Activated T-helper 17 cell treated with anti-CD3 and anti-CD28 coated beads, Interleukin-2, amount 50 U/mL, for 72 hours (primary cell): ENCODE measurements around the gene RPS6KA2. TPM values are rescaled to one million over a fixed set of nuclear protein-coding genes. Genes with fewer than 3 reads are reported as not detected.
"Not testable (repeated sequence)": the region's sequence is repeated elsewhere in the genome, so short reads cannot be mapped to it uniquely, and the experiment has no call there.

ENCODE experiments used
- ATAC-seq: fragments of 150-1000 bp; cut with Tn5 transposase; replicated peaks from 2 replicates; pipeline ENCODE4 v1.10.0; 2021; ENCODE audit warnings: mild to moderate bottlenecking, moderate library complexity
- H3K27ac Mint-ChIP-seq: one replicate; pipeline ENCODE4 v1.8.0; 2022; ENCODE audit warnings: mixed read lengths
- H3K27me3 Mint-ChIP-seq: one replicate; pipeline ENCODE4 v1.8.0; 2022; ENCODE audit warnings: mixed read lengths
- H3K36me3 Mint-ChIP-seq: one replicate; pipeline ENCODE4 v1.8.0; 2022; ENCODE audit warnings: low read depth, mild to moderate bottlenecking, mixed read lengths
- H3K4me1 Mint-ChIP-seq: one replicate; pipeline ENCODE4 v1.8.0; 2022; ENCODE audit warnings: mixed read lengths
- H3K4me3 Mint-ChIP-seq: one replicate; pipeline ENCODE4 v1.8.0; 2022; ENCODE audit warnings: mild to moderate bottlenecking, mixed read lengths
- H3K9me3 Mint-ChIP-seq: one replicate; pipeline ENCODE4 v1.8.0; 2022; ENCODE audit warnings: mixed read lengths
- total RNA-seq, 2 donors: library from RNA; stranded (reverse); gene quantifications; one replicate each; pipeline ENCODE4 v1.2.3, GENCODE V29; 2022

Gene RPS6KA2
- total RNA-seq, 2 donors from 2014 or later = 1.3 to 1.5 TPM

DNA sequence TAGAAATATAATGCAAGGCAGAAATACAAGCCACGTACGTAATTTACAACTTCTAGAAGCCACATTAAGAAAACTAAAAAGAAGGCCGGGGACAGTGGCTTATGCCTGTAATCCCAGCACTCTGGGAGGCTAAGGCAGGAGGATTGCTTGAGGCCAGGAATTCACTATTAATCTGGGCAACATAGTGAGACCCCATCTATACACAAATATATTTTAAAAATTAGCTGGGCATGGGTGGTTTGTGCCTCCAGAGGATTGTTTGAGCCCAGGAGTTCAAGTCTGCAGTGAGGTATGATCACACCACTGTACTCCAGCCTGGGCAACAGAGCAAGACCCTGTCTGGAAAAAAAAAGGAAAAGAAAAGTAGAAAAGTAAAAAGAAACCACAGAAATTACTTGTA is 256.6 kb downstream of the RPS6KA2 start:
- no peak overlapping the region for H3K4me3 Mint-ChIP-seq
- no peaks in the 10 kb centered on the region for H3K27me3 Mint-ChIP-seq
- no peaks in the 10 kb centered on the region for H3K4me1 Mint-ChIP-seq
- H3K36me3 Mint-ChIP-seq = peaks cover 15% of the 10 kb centered on the region
- H3K27ac Mint-ChIP-seq = no peak overlapping the region
- no peaks in the 10 kb centered on the region for H3K9me3 Mint-ChIP-seq
- no peak for ATAC-seq

DNA sequence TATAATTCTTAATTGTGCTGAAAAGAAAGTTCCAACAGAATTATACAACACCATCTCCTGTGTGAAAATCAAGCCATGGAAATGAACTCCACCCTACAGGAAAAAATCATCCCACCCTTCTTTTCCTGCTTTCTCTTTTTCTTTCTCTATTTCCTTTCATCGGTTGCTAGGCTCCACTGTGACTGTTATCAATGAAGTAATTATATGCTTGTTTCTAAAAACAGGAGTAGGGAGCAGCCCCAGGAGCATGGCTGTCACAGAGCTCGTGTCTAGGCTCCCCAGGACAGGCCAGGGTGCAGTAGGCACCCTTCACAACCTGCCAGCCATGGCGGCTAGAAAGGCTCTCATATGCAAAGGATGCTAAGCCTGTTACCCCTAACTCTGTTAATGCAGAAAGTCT is 257.3 kb downstream of the RPS6KA2 start:
- ATAC-seq = no peak
- Mint-ChIP-seq H3K27me3 (no peaks in the 10 kb centered on the region), H3K9me3 (no peaks in the 10 kb centered on the region), H3K27ac (no peak overlapping the region), H3K36me3 (peaks cover 21% of the 10 kb centered on the region), H3K4me1 (no peaks in the 10 kb centered on the region), H3K4me3 (no peak overlapping the region)

DNA sequence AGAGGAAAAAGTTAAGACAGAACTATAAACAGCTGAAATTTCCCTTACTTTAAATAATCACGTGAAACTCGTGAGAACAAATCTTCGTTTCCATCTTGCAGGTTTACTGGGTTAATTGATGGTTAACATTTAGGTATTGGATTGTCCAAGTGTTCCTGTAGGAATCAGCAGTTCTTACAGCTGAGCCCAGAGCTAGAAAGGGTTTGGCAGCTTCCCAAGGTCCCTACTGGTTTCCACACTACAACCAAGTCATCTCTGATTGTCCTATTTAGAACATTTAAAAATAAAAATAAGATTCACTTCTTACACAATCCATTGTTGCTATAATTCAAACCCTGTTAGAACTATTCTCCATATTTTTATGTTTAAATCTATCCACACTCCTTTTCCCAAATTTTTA is 260.1 kb downstream of the RPS6KA2 start:
- no peaks in the 10 kb centered on the region for H3K4me1 Mint-ChIP-seq
- no peak for ATAC-seq
- H3K9me3 Mint-ChIP-seq = no peaks in the 10 kb centered on the region
- no peaks in the 10 kb centered on the region for H3K27me3 Mint-ChIP-seq
- no peak overlapping the region for H3K27ac Mint-ChIP-seq
- no peak overlapping the region for H3K4me3 Mint-ChIP-seq
- peaks cover 35% of the 10 kb centered on the region for H3K36me3 Mint-ChIP-seq

DNA sequence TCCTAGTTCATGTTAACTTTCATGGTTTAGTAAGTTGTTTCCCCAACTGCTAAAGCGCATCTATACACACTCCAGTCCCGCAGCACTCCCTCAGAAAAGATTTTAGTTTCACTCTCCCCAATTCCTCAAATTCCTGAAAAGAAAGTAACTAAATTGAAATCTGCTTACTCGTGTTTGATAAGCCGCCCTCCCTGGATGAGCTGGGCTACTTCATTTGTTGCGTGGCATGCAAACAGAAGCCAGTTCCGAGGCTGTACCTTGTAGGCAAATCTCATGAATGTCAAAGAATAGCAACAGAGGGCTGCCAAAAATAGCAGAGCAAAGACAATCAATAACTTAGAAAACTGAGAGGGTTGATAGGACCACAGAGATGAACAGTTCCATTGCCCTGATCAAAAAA is 261.2 kb downstream of the RPS6KA2 start:
- no peaks in the 10 kb centered on the region for H3K27me3 Mint-ChIP-seq
- no peaks in the 10 kb centered on the region for H3K9me3 Mint-ChIP-seq
- ATAC-seq = no peak
- H3K27ac Mint-ChIP-seq = no peak overlapping the region
- peaks cover 35% of the 10 kb centered on the region for H3K36me3 Mint-ChIP-seq
- no peak overlapping the region for H3K4me3 Mint-ChIP-seq
- no peaks in the 10 kb centered on the region for H3K4me1 Mint-ChIP-seq

DNA sequence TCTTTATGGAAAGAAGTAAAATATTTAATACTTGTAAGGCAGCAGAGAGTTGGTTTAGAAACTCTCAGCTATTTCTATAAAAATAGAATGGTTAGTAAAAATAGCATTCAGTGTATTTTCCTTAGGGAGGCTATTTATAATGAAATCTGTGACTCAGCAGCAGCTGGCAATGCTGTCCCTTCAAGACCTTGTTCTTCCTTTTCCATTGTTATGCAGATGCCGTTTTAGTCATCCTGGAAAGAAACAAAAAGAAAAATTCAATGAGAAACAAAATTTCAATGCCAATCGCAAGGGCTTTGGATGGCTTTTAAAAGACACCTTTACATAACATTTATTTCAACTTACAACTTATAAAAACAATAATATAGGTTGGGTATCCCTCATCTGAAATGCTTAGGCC is 261.8 kb downstream of the RPS6KA2 start:
- no peak overlapping the region for H3K27ac Mint-ChIP-seq
- H3K9me3 Mint-ChIP-seq = no peaks in the 10 kb centered on the region
- no peaks in the 10 kb centered on the region for H3K27me3 Mint-ChIP-seq
- H3K4me1 Mint-ChIP-seq = no peaks in the 10 kb centered on the region
- peaks cover 35% of the 10 kb centered on the region for H3K36me3 Mint-ChIP-seq
- no peak overlapping the region for H3K4me3 Mint-ChIP-seq
- ATAC-seq = no peak

DNA sequence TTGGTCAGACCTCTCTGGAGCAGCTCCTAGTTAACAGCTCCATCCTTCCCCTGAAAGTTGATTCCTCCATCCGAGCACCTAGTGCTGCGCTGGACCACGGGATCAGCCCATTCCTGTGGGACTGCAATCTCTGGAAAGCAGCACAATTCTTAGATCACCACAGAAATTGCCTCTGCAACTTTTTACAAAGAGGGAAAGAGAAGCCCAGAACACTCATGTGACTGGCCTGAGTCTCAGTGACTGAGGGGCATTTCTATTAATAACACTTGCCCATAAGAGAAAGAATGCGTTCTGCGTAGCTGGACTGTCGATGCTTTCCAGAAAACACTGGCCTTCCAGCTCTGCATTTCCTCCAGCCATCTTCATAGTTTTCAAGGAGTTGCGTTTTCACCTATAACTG is 262.6 kb downstream of the RPS6KA2 start:
- Mint-ChIP-seq H3K9me3 (no peaks in the 10 kb centered on the region), H3K27me3 (no peaks in the 10 kb centered on the region), H3K36me3 (peaks cover 31% of the 10 kb centered on the region), H3K4me1 (no peaks in the 10 kb centered on the region), H3K4me3 (no peak overlapping the region), H3K27ac (no peak overlapping the region)
- no peak for ATAC-seq

DNA sequence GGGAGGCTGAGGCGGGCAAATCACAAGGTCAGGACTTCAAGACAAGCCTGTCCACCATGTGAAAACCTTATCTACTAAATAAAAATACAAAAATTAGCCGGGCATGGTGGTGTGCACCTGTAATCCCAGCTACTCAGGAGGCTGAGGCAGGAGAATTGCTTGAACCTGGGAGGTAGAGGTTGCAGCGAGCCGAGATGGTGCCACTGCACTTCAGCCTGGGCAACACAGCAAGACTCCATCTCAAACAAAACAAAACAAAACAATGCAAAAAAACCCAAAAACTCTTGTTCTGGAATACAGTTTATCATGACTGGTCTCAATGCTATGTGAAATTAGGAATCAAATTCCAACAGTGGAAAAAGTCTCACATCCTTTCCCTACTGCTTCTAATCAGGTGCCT is 264.6 kb downstream of the RPS6KA2 start:
- not testable (repeated sequence) for H3K4me3 Mint-ChIP-seq, H3K4me1 Mint-ChIP-seq, H3K9me3 Mint-ChIP-seq, H3K27me3 Mint-ChIP-seq, H3K27ac Mint-ChIP-seq, ATAC-seq
- H3K36me3 Mint-ChIP-seq = peaks cover 26% of the 10 kb centered on the region

DNA sequence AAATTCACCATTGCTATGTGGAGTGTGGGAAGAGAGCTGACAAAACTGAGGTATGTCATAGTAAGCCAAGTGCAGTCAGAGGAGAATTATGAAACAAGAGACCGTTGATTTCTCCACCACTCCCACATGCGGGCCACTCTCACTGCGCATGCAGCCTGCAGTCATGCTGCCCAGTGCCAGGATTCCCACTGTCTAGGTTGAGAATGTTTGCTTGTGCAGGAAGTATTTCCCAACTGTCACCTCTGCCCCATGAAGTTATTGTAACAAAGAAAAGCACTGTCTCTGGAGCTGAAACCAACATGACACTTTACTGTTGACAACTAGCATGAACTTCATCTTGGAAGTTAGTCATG is 266.0 kb downstream of the RPS6KA2 start:
- Mint-ChIP-seq H3K36me3 (peaks cover 26% of the 10 kb centered on the region), H3K9me3 (no peaks in the 10 kb centered on the region), H3K4me1 (no peaks in the 10 kb centered on the region), H3K4me3 (no peak overlapping the region), H3K27me3 (peaks cover 2% of the 10 kb centered on the region), H3K27ac (no peak overlapping the region)
- ATAC-seq = no peak

DNA sequence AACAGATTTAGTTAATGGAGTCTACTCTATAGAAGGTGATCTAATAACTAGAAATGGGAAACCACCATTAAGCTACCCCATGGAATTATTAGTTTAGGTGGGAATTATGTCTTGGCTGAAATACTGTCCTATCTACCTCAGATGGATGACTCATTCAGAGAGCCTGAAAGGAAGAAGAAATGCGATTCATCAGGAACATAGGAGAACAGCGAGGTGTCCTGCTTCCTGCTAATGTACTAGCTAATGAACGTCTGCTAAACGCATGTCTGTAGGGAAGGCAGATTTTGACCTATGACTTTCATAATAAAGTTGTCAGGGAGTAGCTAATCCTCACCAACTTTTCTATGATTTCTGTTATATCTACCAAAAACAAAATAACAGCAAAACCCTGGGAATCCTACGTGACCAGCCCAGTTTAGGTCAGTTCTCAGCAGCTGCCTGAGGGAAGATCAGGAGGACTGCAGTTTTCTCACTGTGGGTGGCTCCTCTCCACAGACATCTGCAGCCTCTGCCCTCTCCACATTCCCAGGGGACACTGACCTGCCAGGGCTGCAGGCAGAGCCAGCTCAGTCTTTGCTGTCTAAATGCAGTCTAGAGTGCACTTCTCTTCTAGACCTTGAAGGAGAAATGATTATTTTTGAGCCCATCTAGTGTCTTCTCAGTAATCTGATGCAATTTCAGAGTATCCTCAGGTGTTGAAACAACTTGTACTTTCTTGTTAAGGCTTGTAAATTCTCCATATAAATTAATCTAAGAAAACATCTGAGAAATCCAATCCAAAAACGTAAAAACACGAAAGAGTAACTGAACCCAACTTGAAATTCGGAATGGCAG is 266.6 kb downstream of the RPS6KA2 start:
- Mint-ChIP-seq H3K4me3 (no peak overlapping the region), H3K36me3 (peaks cover 20% of the 10 kb centered on the region), H3K4me1 (no peaks in the 10 kb centered on the region), H3K27me3 (peaks cover 3% of the 10 kb centered on the region), H3K27ac (no peak overlapping the region), H3K9me3 (no peaks in the 10 kb centered on the region)
- ATAC-seq = no peak

Other genes starting within 250 kb of the RPS6KA2 start
- gene MPC1, start 244.3 kb downstream of the RPS6KA2 start, total RNA-seq = 10 to 100 TPM in 1 of 2 donors, 1 to 10 TPM in 1; 6.5 to 15.9 TPM
- gene RAMACL, start 40.6 kb downstream of the RPS6KA2 start, total RNA-seq = under 1 TPM; 0.28 to 0.32 TPM